B cell (primary cell): Measurements from ENCODE around the gene ST6GALNAC3. TPM values are rescaled to one million over a fixed set of nuclear protein-coding genes. Genes with fewer than 3 reads are reported as not detected.

Experiments
- ATAC-seq: fragments of 200-7000 bp; cut with Tn5 transposase; one replicate; pipeline ENCODE4 v1.10.0; 2021; ENCODE audit warnings: low read depth, mild to moderate bottlenecking, moderate number of reproducible peaks, moderate library complexity
- CTCF ChIA-PET: fragments of 350-600 bp; sonication (Branson Sonifier 250); formaldehyde crosslinking; loops from one replicate; lab custom pipeline; 2021; ENCODE audit warnings: antibody characterized with exemption, inconsistent platforms; lab: Charles Lee
- POLR2A ChIA-PET: fragments of 350-600 bp; sonication (Branson Sonifier 250); formaldehyde crosslinking; loops from one replicate; lab custom pipeline; 2021; ENCODE audit warnings: antibody characterized with exemption; lab: Charles Lee
- DNase-seq: peaks from one replicate; pipeline ENCODE4 v3.0.0; 2013
- H2AFZ ChIP-seq: 2 replicates; pipeline ENCODE4 v1.6.1; 2012; ENCODE audit warnings: mild to moderate bottlenecking, low read depth, low read length; ENCODE audit not compliant: insufficient read depth, poor library complexity, severe bottlenecking
- H3K27ac ChIP-seq, 2 donors: 1 replicate in 1 of 2; 2 replicates in 1 of 2; pipeline ENCODE4 v1.5.1; 2012 to 2013; ENCODE audit warnings: low read length in 2 of 2, mild to moderate bottlenecking in 2 of 2, moderate library complexity in 1 of 2
- H3K27me3 ChIP-seq, 4 experiments: fragments of 200-600 bp in 1 of 4; sonication (generic) in 1 of 4; replicated peaks in 1 of 4; 1 replicate in 2 of 4; 2 replicates in 2 of 4; pipeline versions ENCODE4 v1.6.1 to v1.7.0; 2013 to 2016; ENCODE audit warnings: low read length in 3 of 4, mild to moderate bottlenecking in 2 of 4, mixed read lengths in 1 of 4, moderate library complexity in 1 of 4; ENCODE audit not compliant: insufficient read depth in 4 of 4, control insufficient read depth in 3 of 4; ENCODE audit errors: control extremely low read depth in 1 of 4
- H3K36me3 ChIP-seq, 2 experiments: replicated peaks in 1 of 2; 1 replicate in 1 of 2; 2 replicates in 1 of 2; pipeline versions ENCODE4 v1.6.1 to v1.7.1; 2013; ENCODE audit warnings: low read length in 1 of 2; ENCODE audit not compliant: insufficient read depth in 2 of 2, control insufficient read depth in 1 of 2; ENCODE audit errors: control extremely low read depth in 1 of 2, extremely low read depth in 1 of 2
- H3K4me1 ChIP-seq, 2 donors: fragments of 200-600 bp in 1 of 2; sonication (generic) in 1 of 2; 1 replicate in 1 of 2; 2 replicates in 1 of 2; pipeline versions ENCODE4 v1.5.1 to v1.6.1; 2013 to 2017; ENCODE audit warnings: low read length in 2 of 2; ENCODE audit not compliant: control insufficient read depth in 2 of 2, insufficient read depth in 2 of 2
- H3K4me2 ChIP-seq: replicated peaks from 2 replicates; pipeline ENCODE3; 2012; ENCODE audit warnings: mild to moderate bottlenecking, low read depth, low read length; ENCODE audit not compliant: poor library complexity, severe bottlenecking
- H3K4me3 ChIP-seq, 5 experiments: fragments of 200-600 bp in 1 of 5; sonication (generic) in 1 of 5; 1 replicate in 3 of 5; 2 replicates in 2 of 5; pipeline versions ENCODE4 v1.5.1 to v1.7.0; 2011 to 2016; ENCODE audit warnings: low read length in 4 of 5, mild to moderate bottlenecking in 4 of 5, low read depth in 2 of 5, control low read depth in 1 of 5, moderate library complexity in 1 of 5; ENCODE audit not compliant: insufficient read depth in 1 of 5; ENCODE audit errors: control extremely low read depth in 1 of 5, extremely low read depth in 1 of 5
- H3K79me2 ChIP-seq: fragments of 200-600 bp; sonication (generic); one replicate; pipeline ENCODE4 v1.6.0; 2016; ENCODE audit warnings: low read length; ENCODE audit not compliant: control insufficient read depth, insufficient read depth
- H3K9ac ChIP-seq: fragments of 200-600 bp; sonication (generic); 2 replicates; pipeline ENCODE4 v1.6.1; 2017; ENCODE audit warnings: mild to moderate bottlenecking, low read length, moderate library complexity
- H3K9me3 ChIP-seq, 3 donors: one replicate each; pipeline versions ENCODE4 v1.6.1 to v1.7.1; 2013; ENCODE audit warnings: low read length in 2 of 3; ENCODE audit not compliant: control insufficient read depth in 2 of 3, insufficient read depth in 1 of 3; ENCODE audit errors: control extremely low read depth in 1 of 3
- H4K20me1 ChIP-seq: 2 replicates; pipeline ENCODE4 v1.6.0; 2012; ENCODE audit warnings: mild to moderate bottlenecking, low read length; ENCODE audit not compliant: insufficient read depth, control insufficient read depth, poor library complexity, severe bottlenecking
- H3K27ac Mint-ChIP-seq: one replicate; pipeline ENCODE4 v1.8.0; 2021; ENCODE audit warnings: mixed read lengths
- H3K27me3 Mint-ChIP-seq: one replicate; pipeline ENCODE4 v1.8.0; 2021; ENCODE audit warnings: mixed read lengths
- H3K4me1 Mint-ChIP-seq: one replicate; pipeline ENCODE4 v1.8.0; 2021; ENCODE audit warnings: mixed read lengths
- H3K4me3 Mint-ChIP-seq: one replicate; pipeline ENCODE4 v1.8.0; 2021; ENCODE audit warnings: mixed read lengths
- H3K9me3 Mint-ChIP-seq: one replicate; pipeline ENCODE4 v1.8.0; 2022; ENCODE audit warnings: mixed read lengths; ENCODE audit not compliant: insufficient read depth
- CTCF ChIP-seq: fragments of 200-600 bp; IDR thresholded peaks from one replicate; pipeline ENCODE4 v1.8.0; 2022; ENCODE audit warnings: antibody characterized with exemption, mild to moderate bottlenecking
- EZH2 ChIP-seq: IDR thresholded peaks from 2 replicates; pipeline ENCODE4 v1.6.1; 2012; ENCODE audit warnings: borderline replicate concordance, low read depth, mild to moderate bottlenecking, moderate library complexity, low read length; ENCODE audit not compliant: insufficient read depth, poor library complexity, severe bottlenecking
- WGBS: methylation state at CpG from one replicate; pipeline ENCODE4 v1.1.5; 2013; ENCODE audit warnings: missing lambda C conversion rate; ENCODE audit not compliant: insufficient coverage; 5-methylcytosine and 5-hydroxymethylcytosine counted together
- intact Hi-C: fragments of 100-400 bp; cut with micrococcal nuclease; formaldehyde crosslinking; loops from one replicate; pipeline ENCODE4 v1.10.0; 2022
- polyA plus RNA-seq: library from polyadenylated mRNA; depleted of rRNA; stranded (reverse); fragments of >200 nt; gene quantifications from 2 replicates; pipeline ENCODE4 v1.2.3, GENCODE V29; 2012
- total RNA-seq, 2 donors: library from RNA; stranded (reverse); fragments of 120-200 nt in 1 of 2; gene quantifications; 1 replicate in 1 of 2; 2 replicates in 1 of 2; pipeline versions ENCODE4 v1.2.3 to v1.2.4, GENCODE V29; 2013 to 2022

The ST6GALNAC3 gene
- total and polyA plus RNA-seq, 2 donors (not counting 1 experiment from before 2014, with no cell fraction given): 3.0 to 17.3 TPM

- DNase-seq (no peak), ATAC-seq (no peak)
- Histone ChIP-seq H3K36me3 (no peaks in the 10 kb centered on the region), H3K4me3 (no peak overlapping the region), H3K79me2 (peaks cover 6% of the 10 kb centered on the region), H3K27me3 (no peaks in the 10 kb centered on the region), H2AFZ (no peak overlapping the region), H4K20me1 (no peaks in the 10 kb centered on the region), H3K4me2 (no peak overlapping the region), H3K4me1 (peaks cover 6 to 11% of the 10 kb centered on the region in 2 donors), H3K9ac (no peak overlapping the region), H3K9me3 (no peaks in the 10 kb centered on the region), H3K27ac (no peak overlapping the region)
- POLR2A ChIA-PET: no interaction called here
- CTCF ChIA-PET: no interaction called here
- H3K9me3 Mint-ChIP-seq: no peaks in the 10 kb centered on the region
- no peak overlapping the region for H3K27ac Mint-ChIP-seq
- intact Hi-C loops: no loop called here
- no CpG with 5 or more reads among the region's 2 CpGs for WGBS
- TF ChIP-seq CTCF (no peak), EZH2 (no peak)
- H3K4me1 Mint-ChIP-seq: peaks cover 20% of the 10 kb centered on the region
- no peak overlapping the region for H3K4me3 Mint-ChIP-seq
- H3K27me3 Mint-ChIP-seq: no peaks in the 10 kb centered on the region
Observed at GRCh38 chr1:76234061-76234460, 159.5 kb downstream of the ST6GALNAC3 start.

- H3K9me3 ChIP-seq: no peaks in the 10 kb centered on the region
Observed at GRCh38 chr1:76237211-76237610, 162.7 kb downstream of the ST6GALNAC3 start.

More at GRCh38 chr1:76237211-76237610, 162.7 kb downstream of the ST6GALNAC3 start:
- Mint-ChIP-seq H3K9me3 (no peaks in the 10 kb centered on the region), H3K27me3 (no peaks in the 10 kb centered on the region), H3K4me1 (peaks cover 24% of the 10 kb centered on the region), H3K4me3 (no peak overlapping the region), H3K27ac (no peak overlapping the region)
- ChIA-PET POLR2A (no interaction called here), CTCF (no interaction called here)
- Histone ChIP-seq H3K9ac (no peak overlapping the region), H3K79me2 (peaks cover 6% of the 10 kb centered on the region), H3K4me3 (no peak overlapping the region), H4K20me1 (no peaks in the 10 kb centered on the region), H2AFZ (no peak overlapping the region), H3K27ac (no peak overlapping the region), H3K27me3 (no peaks in the 10 kb centered on the region), H3K4me2 (no peak overlapping the region), H3K4me1 (peaks cover 14 to 20% of the 10 kb centered on the region in 2 donors), H3K36me3 (no peaks in the 10 kb centered on the region)
- intact Hi-C loops: no loop called here
- ATAC-seq (no peak), DNase-seq (no peak)
- TF ChIP-seq EZH2 (no peak), CTCF (no peak)
- WGBS: 100% methylated on average over 4 of the region's 5 CpGs
